HepG2 (cell line): Measurements from ENCODE around the gene DIABLO. TPM values are rescaled to one million over a fixed set of nuclear protein-coding genes. Genes with fewer than 3 reads are reported as not detected.

ENCODE experiments used
- ARNTL ChIP-seq: sonication (generic); formaldehyde crosslinking; IDR thresholded peaks from 2 replicates; pipeline ENCODE4 v1.4.0; 2020; ENCODE audit warnings: mild to moderate bottlenecking, missing genetic modification reagents
- XBP1 ChIP-seq: sonication (generic); formaldehyde crosslinking; IDR thresholded peaks from 2 replicates; pipeline ENCODE4 v1.5.0; 2020; ENCODE audit warnings: missing genetic modification reagents
- ZBTB40 ChIP-seq, 2 experiments: fragments of 450-650 bp in 1 of 2; sonication (generic) in 1 of 2; formaldehyde crosslinking in 1 of 2; IDR thresholded peaks; 2 replicates each; pipeline versions ENCODE4 v1.6.1 to v1.8.0; 2016 to 2022; ENCODE audit warnings: antibody characterized with exemption in 1 of 2, mild to moderate bottlenecking in 1 of 2, missing genetic modification reagents in 1 of 2
- ZFP36 ChIP-seq: fragments of 150-350 bp; IDR thresholded peaks from 2 replicates; pipeline ENCODE4 v1.6.1; 2018; ENCODE audit warnings: borderline replicate concordance, low read length, low read depth; ENCODE audit not compliant: partially characterized antibody
- ZNF678 ChIP-seq: sonication (generic); formaldehyde crosslinking; IDR thresholded peaks from 2 replicates; pipeline ENCODE4 v1.4.0; 2020; ENCODE audit warnings: mild to moderate bottlenecking, missing genetic modification reagents
- ZNF790 ChIP-seq: sonication (generic); formaldehyde crosslinking; IDR thresholded peaks from 2 replicates; pipeline ENCODE4 v1.8.0; 2022; ENCODE audit warnings: missing genetic modification reagents, mild to moderate bottlenecking, borderline replicate concordance
- polyA plus RNA-seq, 8 experiments: library from polyadenylated mRNA; depleted of rRNA in 3 of 8; stranded (reverse) in 7 of 8; unstranded in 1 of 8; fragments of >200 nt; fragmentation: Illumina TruSeq in 4 of 8; extraction: Trizol in 4 of 8; gene quantifications; 2 replicates each; pipeline versions ENCODE4 v1.2.1 to v1.2.3, GENCODE V29; 2011 to 2016; ENCODE audit warnings: low read depth in 4 of 8, missing spikeins in 1 of 8, mixed read lengths in 1 of 8; ENCODE audit not compliant: insufficient read depth in 1 of 8
- total RNA-seq, 5 experiments: library from RNA; depleted of rRNA; stranded (reverse); fragments of >200 nt; fragmentation: Illumina TruSeq; extraction: Trizol; gene quantifications; 2 replicates each; pipeline ENCODE4 v1.2.3, GENCODE V29; 2016; ENCODE audit warnings: low read depth in 1 of 5
- TF ChIP-seq, protein P1 (sequence below): sonication (generic); formaldehyde crosslinking; IDR thresholded peaks from 2 replicates; pipeline ENCODE4 v1.4.0; 2020; ENCODE audit warnings: missing genetic modification reagents, borderline replicate concordance
- TF ChIP-seq, protein P2 (sequence below): sonication (generic); formaldehyde crosslinking; IDR thresholded peaks from 2 replicates; pipeline ENCODE4 v1.8.0; 2022; ENCODE audit warnings: missing genetic modification reagents, mild to moderate bottlenecking, inconsistent platforms, borderline replicate concordance
- TF ChIP-seq, protein P3 (sequence below): sonication (generic); formaldehyde crosslinking; conservative IDR thresholded peaks from 2 replicates; pipeline ENCODE4 v1.8.0; 2022; ENCODE audit warnings: mild to moderate bottlenecking, moderate library complexity, missing genetic modification reagents
- TF ChIP-seq, protein P4 (sequence below): sonication (generic); formaldehyde crosslinking; IDR thresholded peaks from 2 replicates; pipeline ENCODE4 v1.4.0; 2020; ENCODE audit warnings: missing genetic modification reagents, borderline replicate concordance

The DIABLO gene
- total and polyA plus RNA-seq, 2 of the 13 experiments (the other 11 are each of a cell fraction or from before 2014, with no cell fraction given) = 20.7 to 70.9 TPM

DNA sequence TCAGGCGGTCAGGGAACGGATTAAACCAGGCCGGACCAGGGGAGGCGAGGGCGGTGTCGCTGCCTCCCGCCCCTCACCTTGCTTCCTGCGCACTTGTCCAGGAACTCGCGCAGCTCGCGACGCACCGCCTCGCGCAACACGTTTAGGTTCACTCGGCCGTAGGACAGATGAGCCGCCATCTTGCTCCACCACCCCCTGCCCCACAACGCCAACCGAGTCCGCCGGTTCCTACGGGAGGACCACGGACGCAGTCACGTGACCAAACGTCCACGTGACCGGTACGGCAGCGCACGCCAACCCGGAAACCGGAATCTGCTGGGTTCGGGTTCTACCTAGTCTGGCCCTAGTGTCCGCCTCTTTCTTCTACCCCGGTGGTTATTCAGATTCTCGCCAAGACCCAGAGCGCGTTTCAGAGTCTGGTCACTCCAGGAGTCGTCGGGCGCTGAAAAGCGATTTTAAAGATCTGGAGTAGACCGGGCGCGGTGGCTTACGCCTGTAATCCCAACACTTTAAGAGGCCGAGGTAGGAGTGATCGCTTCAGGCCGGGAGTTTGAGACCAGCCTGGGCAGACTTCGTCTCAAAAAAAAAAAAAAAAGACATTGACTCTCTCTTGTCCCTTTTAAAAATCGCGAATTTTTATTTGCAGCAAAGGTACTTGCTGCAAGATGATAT, 40.5 kb upstream of the DIABLO start, which contains the start of gene VPS33A (continued):
- TF ChIP-seq, protein P1, sequence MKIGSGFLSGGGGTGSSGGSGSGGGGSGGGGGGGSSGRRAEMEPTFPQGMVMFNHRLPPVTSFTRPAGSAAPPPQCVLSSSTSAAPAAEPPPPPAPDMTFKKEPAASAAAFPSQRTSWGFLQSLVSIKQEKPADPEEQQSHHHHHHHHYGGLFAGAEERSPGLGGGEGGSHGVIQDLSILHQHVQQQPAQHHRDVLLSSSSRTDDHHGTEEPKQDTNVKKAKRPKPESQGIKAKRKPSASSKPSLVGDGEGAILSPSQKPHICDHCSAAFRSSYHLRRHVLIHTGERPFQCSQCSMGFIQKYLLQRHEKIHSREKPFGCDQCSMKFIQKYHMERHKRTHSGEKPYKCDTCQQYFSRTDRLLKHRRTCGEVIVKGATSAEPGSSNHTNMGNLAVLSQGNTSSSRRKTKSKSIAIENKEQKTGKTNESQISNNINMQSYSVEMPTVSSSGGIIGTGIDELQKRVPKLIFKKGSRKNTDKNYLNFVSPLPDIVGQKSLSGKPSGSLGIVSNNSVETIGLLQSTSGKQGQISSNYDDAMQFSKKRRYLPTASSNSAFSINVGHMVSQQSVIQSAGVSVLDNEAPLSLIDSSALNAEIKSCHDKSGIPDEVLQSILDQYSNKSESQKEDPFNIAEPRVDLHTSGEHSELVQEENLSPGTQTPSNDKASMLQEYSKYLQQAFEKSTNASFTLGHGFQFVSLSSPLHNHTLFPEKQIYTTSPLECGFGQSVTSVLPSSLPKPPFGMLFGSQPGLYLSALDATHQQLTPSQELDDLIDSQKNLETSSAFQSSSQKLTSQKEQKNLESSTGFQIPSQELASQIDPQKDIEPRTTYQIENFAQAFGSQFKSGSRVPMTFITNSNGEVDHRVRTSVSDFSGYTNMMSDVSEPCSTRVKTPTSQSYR (CRISPR knock-in tag) = peak; percentile 64; the same call in 1 of the 2 replicates
- TF ChIP-seq, protein P2, sequence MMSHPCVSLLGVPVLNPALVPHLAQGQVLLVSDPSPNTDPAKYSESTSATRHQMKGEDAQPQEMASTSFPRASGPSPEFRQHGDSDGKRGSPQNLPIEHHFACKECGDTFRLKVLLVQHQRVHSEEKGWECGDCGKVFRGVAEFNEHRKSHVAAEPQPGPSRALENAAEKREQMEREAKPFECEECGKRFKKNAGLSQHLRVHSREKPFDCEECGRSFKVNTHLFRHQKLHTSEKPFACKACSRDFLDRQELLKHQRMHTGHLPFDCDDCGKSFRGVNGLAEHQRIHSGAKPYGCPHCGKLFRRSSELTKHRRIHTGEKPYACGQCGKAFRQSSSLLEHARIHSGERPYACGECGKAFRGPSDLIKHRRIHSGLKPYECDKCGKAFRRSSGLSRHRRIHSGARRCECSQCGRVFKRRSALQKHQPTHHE (CRISPR knock-in tag) = peak; percentile 90; the same call in 1 of the 2 replicates
- TF ChIP-seq, protein P3, sequence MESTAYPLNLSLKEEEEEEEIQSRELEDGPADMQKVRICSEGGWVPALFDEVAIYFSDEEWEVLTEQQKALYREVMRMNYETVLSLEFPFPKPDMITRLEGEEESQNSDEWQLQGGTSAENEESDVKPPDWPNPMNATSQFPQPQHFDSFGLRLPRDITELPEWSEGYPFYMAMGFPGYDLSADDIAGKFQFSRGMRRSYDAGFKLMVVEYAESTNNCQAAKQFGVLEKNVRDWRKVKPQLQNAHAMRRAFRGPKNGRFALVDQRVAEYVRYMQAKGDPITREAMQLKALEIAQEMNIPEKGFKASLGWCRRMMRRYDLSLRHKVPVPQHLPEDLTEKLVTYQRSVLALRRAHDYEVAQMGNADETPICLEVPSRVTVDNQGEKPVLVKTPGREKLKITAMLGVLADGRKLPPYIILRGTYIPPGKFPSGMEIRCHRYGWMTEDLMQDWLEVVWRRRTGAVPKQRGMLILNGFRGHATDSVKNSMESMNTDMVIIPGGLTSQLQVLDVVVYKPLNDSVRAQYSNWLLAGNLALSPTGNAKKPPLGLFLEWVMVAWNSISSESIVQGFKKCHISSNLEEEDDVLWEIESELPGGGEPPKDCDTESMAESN (CRISPR knock-in tag) = peak; percentile 89
- TF ChIP-seq ZBTB40 (IDR thresholded peaks at IDR 0.05) (0 out of 2 replicates have a peak, but pooled peaks have one; percentile 9), ZBTB40 (CRISPR knock-in tag; IDR thresholded peaks at IDR 0.05) (peak; percentile 42; the same call in 1 of the 2 replicates), ZNF790 (peak; percentile 89), XBP1 (no peak), ARNTL (CRISPR knock-in tag) (peak; percentile 93), ZFP36 (no peak), ZNF678 (CRISPR knock-in tag) (no peak)
- TF ChIP-seq, protein P4, sequence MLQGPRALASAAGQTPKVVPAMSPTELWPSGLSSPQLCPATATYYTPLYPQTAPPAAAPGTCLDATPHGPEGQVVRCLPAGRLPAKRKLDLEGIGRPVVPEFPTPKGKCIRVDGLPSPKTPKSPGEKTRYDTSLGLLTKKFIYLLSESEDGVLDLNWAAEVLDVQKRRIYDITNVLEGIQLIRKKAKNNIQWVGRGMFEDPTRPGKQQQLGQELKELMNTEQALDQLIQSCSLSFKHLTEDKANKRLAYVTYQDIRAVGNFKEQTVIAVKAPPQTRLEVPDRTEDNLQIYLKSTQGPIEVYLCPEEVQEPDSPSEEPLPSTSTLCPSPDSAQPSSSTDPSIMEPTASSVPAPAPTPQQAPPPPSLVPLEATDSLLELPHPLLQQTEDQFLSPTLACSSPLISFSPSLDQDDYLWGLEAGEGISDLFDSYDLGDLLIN (CRISPR knock-in tag) = no peak
